Measurements from ENCODE around the gene NPR1.
"Not testable (repeated sequence)": the region's sequence is repeated elsewhere in the genome, so short reads cannot be mapped to it uniquely, and the experiment has no call there.

Gene NPR1

DNA sequence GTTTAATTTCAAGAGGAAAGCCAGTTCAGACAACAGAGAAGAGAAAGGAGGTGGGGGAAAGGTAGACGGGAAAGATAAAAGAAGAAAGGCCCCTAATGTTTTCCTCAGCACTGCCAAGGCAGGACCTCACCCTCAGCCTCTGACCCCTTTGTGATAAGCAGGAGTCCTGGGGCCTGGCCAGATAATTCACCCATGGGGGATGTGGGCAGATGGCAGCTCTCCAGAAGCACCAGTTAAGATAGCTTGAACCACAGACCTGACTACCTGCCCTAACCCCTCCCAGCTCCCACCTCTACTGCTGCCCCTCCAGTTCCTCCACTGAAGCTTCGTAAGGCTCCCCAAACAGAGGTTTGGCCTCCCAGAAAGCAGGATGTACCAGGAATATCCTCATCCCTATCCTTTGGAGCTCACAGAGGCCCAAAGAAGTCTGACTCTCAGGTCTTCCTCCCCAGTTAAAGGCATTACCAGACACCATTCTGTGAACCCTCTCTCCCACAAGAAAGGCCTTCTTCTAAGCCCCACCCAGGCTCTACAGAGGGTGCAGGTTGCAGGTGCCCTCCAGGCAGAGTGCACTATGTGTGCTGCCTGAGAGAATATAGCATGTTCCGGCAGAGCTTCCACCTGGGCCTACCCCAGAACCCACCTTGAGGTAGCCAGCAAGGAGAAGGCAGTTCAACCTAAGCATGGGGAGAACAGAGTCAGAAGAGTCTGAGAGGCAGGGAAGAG is 29.2 kb upstream of the NPR1 start:
- in situ Hi-C loops (cut with HindIII; ENCODE audit: low sequenced_read_pairs): no loop called here

DNA sequence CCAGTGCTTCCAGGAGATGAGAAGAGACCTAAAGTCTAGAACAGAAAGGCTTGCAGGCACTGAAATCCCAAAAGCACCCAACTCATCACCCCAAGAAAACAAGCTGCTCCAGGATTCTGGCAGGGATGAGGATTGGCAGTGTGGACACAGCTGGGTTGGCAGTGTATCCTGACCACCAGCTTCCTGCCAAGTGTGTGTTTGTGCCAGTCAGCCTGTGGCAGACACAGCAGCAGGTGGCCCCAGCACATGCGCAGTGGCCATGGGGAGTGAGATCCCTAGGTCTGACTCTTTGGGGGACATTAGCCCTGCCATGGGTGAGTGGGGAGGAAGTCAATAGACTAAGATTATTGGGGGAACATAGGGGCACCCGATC is 28.6 kb upstream of the NPR1 start:
- in situ Hi-C loops (cut with HindIII; ENCODE audit: low sequenced_read_pairs): no loop called here

DNA sequence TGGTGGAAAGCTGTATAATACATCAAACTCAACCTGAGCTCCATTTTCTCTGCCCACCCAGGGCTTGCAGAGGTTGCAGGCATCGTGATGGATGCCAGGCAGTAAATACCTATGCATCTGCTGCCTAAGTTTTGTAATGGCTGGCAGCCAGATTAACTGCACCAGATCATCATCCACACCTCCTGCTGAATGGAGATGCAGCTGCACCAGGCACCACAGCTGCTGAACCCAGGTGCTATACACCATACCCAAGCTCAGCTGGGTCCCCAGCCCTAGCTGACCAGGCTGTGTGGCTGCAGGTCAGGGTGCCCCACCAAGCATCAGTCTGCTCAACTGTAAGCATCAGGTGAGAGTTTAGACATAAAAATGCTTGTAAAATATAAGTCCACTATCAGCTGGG is 26.7 kb upstream of the NPR1 start:
- in situ Hi-C loops (cut with HindIII; ENCODE audit: low sequenced_read_pairs): no loop called here

DNA sequence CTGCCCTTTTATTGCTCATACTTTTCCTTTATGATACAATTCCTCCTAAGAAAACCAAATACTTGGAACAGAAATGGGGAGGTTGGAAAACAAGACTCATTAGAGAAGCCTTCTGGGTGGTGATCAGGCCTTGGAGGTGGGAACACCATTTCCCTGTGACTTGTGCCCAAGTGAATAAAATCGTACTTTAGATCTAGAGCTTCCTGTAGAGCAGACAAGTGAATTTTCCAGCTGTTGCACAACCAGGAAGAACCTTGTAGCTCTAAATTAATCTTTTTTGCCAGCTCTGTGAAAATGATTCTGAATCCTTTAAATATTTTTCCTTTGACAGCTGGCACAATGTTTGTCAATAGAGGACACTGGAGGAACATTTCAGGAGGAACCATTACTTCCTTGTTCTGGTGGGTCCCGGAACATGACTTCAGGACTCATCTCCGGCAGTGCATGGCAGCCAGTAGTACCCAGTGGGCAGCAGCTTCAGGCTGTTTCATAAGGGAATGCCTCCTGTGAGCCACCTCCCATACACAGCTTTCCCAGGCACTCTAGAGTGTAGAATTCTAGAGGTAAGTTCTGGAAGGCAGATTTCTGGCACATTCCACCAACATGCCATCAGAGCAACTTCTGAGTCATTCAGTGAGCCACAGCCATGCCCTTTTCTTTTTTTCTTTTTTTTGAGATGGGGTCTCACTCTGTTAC is 25.5 kb upstream of the NPR1 start:
- in situ Hi-C loops (cut with HindIII; ENCODE audit: low sequenced_read_pairs): no loop called here

DNA sequence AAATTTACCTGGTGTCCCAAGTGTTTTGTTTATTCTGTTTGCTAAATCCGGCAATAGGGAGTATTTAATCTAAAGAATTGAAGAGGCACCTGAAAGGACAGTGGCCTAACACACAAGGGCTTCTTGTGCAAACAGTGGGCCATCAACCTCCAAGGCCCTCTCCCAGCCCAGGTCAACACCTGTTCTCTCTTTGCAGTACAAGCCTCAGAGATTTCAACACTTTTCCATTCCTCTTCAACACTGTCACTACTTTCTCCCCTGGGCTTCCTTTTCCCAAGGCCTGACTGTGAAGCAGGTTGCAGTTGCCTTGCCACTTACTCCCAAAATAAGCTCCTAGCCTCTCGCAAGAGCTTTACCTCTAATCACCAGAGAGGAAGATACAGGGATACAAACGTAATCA is 23.2 kb upstream of the NPR1 start:
- in situ Hi-C loops (cut with HindIII; ENCODE audit: low sequenced_read_pairs): no loop called here

DNA sequence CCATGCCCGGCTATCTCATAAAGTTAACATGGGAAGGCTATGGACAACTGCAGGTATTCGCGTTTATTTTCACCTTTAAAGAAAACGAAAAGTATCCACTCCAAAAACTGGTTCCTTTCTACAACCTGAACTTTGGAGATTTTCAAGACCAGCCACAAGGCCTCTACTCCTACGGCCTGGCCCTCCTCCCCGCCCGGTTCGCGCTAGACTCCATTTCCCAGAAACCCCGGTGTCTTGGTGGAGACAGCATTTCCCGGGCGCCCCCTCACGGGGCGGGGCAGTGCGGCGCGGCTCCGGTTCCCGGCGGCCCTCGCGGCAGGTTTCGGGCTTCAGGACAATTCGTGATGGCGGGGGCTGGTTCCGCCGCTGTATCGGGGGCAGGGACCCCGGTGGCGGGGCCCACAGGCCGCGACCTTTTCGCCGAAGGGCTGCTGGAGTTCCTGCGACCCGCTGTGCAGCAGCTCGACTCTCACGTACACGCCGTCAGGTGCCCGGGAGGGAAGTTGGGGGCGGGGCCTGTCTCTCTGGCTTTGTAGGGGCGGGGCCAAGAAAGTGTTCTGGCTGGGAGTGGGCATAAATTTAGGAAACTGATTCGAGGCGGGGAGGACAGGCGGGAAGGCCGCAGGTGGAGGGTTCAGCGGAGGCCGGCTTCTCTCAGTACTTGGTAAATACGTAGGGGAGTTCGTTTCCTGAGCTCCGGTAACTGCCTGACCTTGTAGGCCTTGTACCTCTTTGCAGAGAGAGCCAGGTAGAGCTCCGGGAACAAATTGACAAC is 19.9 kb upstream of the NPR1 start, which contains the start of gene SNAPIN:
SNAPIN (plus strand) TSS at position 304 of the 775 bp plus-strand sequence; CDS start at position 345, 41 bp downstream.
- in situ Hi-C loops (cut with HindIII; ENCODE audit: low sequenced_read_pairs): no loop called here

DNA sequence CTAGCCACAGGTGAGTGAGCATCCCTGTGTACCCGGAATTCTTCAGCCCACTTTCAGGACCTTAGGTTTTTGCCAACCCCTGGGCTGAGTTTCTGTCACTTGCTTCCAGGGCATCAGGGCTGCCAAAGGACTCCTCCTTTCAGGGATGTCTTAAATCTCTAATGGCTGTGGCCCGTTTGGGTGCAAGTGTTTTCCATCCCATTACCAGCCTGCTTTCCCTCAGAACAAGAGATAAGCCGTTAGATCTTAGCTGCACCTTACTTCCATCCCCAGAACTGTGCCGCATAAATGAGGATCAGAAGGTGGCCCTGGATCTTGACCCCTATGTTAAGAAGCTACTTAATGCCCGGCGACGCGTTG is 19.3 kb upstream of the NPR1 start:
- in situ Hi-C loops (cut with HindIII; ENCODE audit: low sequenced_read_pairs): no loop called here

DNA sequence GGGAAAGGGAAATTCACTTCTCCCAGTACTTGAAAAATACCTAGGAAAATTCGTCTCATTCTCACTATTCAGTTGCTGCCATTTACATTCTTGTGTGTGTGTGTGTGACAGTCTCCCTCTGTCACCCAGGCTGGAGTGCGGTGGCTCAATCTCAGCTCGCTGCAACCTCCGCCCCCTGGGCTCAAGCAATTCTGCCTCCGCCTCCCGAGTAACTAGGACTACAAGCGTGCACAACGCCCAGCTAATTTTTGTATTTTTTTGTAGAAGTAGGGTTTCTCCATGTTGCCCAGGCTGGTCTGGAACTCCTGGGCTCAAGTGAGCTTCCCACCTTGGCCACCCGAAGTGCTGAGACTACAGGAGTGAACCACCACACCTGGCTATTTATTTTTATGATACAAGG is 18.8 kb upstream of the NPR1 start:
- in situ Hi-C loops (cut with HindIII; ENCODE audit: low sequenced_read_pairs): no loop called here

DNA sequence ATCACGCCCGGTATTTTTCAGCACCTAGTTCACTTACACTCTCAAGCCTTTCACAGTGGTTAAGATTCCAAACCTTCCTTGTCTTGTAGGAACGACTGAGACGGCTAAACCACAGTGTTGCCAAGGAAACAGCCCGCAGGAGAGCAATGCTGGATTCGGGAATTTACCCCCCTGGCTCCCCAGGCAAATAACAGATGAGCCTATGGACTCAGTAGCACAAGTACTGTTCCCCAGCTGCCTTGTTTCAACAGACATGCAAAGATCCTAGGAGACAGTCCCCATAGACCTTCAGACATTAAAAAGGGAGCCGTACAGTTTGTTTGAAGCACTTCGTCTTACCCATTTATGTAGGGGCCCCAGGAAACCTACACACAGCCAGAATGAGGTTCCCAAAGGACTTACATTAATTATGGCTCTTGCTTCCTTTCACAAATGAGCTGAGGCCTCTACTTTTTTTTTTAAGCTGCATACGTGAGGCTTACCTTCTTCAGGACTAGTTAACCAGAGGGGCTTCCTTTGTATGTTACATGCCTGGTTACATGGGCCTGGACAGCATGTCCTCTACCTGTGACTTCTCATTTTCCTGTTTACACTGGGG is 17.3 kb upstream of the NPR1 start:
- in situ Hi-C loops (cut with HindIII; ENCODE audit: low sequenced_read_pairs): no loop called here

DNA sequence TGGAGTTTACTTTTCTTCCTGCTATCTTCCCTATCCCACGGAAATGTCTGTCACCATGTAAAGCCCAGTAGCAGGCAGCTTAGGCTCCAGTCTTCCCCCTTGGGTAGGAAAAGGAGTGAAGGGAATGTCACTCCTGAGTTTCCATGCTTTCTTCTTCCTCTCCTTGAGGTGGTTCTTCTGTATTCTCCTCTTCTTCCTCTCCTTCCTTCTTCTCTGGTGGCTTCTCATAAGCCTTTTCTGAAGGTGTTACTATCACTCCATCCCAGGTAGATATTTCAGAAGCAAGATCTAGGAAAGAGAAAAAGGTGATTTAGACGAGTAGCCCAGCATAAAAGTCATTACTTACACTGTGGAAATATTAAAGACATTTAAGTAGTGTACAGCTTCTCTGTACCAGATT is 16.2 kb upstream of the NPR1 start:
- in situ Hi-C loops (cut with HindIII; ENCODE audit: low sequenced_read_pairs): no loop called here

DNA sequence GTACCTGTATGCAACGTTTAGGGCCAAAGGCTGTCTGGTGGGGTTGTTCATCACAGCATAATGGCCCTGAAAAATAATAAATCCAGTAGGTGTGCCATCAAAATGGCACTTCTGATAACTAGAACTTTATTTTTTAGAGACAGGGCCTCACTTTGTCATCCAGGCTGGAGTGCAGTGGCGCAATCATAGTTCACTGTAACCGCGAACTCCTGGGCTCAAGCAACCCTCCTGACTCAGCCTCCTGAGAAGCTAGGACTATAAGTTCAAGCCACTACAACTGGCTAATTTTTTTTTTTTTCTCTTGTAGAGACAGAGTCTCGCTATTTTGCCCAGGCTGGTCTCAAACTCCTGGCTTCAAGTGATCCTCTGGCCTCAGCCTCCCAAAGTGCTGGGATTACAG is 15.3 kb upstream of the NPR1 start:
- in situ Hi-C loops (cut with HindIII; ENCODE audit: low sequenced_read_pairs): no loop called here

DNA sequence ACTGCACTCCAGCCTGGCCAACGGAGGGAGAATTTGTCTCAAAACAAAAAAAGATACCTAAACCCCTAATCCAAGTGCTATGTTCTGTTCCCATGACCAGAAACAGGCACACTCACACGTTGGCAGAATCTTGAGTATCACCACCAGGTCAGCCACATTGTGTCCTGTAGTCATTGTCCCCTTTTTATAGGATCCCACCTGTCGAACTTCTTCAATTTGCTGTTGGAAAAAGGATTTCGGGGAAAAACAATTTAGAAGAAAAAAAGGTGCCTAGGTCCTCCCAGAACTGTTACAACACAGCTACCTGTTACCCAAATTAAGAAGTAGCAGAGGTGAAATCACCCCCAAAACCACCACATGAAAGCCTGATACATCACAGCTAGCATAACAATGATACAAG is 11.0 kb upstream of the NPR1 start:
- in situ Hi-C loops (cut with HindIII; ENCODE audit: low sequenced_read_pairs): no loop called here

DNA sequence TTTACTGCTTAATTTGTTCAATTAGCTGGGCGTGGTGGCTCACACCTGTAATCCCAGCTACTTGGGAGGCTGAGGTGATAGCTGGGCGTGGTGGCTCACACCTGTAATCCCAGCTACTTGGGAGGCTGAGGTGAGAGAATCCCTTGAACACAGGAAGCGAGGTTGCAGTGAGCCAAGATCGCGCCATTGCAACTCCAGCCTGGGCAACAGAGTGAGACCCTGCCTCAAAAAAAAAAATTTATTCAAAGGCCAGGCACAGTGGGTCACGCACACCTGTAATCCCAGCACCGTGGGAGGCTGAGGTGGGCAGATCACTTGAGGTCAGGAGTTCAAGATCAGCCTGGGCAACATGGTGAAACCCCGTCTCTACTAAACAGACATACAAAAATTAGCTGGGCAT is 9.8 kb upstream of the NPR1 start:
- in situ Hi-C loops (cut with HindIII; ENCODE audit: low sequenced_read_pairs): not testable (repeated sequence)

DNA sequence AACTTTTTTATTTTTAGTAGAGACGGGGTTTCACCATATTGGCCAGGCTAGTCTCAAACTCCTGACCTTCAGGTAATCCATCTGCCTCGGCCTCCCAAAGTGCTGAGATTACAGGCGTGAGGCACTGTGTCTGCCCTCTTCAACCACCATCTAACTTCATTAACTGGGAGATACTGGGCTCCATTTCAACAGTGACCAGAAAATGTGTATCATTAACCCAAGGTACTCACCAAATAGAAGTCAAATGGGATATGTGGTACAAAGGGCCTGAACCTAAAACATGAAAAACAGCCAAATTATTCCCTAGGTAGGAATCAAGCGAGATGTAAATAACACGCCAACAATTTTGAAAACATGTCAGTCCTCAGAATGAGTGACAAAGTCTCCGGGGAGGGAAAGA is 8.9 kb upstream of the NPR1 start:
- in situ Hi-C loops (cut with HindIII; ENCODE audit: low sequenced_read_pairs): no loop called here

DNA sequence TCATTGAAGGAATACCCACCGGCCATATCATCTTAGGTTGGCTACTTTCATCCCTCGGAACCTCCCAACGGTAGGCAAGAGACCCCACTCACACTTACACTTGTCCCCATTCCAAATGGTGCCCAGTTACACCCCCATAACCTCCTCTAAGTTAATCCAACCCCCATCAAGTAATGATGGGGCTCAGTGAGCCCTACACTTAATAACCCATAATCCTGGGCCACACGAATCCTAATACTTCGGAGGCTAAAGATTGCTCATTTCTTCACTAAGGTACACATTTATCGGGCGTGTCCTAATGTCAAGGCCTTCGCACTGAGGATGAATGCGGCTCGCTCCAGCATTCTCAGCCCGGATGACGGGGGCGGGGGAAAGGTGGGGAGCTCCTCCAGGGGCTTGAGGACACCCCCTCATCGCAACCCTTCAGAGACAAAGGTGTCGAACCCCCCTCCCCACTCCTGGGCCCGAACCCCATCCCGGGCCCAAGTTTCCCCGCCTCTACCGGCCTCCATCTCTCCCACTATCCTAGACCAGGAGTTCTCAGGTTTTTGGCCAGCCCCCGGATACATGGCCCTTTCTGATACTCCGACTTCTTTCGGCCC is 8.1 kb upstream of the NPR1 start:
- in situ Hi-C loops (cut with HindIII; ENCODE audit: low sequenced_read_pairs): no loop called here

DNA sequence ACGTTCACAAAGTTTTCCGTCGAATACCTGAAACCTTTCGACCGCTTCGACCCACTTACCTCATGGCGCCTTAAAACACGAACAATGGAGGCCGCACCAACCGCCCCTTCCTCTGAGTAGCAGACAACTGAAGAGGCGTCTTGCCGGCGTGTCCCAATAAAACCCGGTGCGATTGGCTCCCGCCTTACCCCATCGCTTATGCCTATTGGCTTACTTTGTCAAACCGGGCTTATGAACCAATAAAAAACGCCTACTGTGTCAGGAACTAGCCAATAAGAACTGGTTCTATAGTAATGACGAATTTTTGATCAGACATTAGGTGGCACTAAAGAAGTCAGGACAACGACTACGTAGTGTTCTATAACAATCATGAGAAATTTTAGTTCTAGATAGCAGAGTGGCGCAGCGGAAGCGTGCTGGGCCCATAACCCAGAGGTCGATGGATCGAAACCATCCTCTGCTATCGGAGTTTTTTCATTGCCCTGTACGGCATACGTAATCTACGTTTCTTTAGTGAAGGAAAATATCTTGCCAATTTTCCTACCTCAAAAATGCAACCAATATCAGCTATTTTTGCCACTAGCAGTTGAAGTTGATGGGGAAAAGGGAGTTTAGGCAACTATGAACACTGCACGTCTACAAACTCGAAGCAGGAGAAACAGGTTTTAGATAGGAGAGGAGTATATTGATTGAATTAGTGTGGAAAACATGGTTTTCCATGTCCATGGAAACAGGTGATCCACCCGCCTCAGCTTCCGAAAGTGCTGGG is 7.4 kb upstream of the NPR1 start, which contains the start of gene ILF2:
ILF2 (minus strand) TSS at position 135 of the 769 bp plus-strand sequence; CDS start at position 64, 71 bp downstream.
- in situ Hi-C loops (cut with HindIII; ENCODE audit: low sequenced_read_pairs): no loop called here

DNA sequence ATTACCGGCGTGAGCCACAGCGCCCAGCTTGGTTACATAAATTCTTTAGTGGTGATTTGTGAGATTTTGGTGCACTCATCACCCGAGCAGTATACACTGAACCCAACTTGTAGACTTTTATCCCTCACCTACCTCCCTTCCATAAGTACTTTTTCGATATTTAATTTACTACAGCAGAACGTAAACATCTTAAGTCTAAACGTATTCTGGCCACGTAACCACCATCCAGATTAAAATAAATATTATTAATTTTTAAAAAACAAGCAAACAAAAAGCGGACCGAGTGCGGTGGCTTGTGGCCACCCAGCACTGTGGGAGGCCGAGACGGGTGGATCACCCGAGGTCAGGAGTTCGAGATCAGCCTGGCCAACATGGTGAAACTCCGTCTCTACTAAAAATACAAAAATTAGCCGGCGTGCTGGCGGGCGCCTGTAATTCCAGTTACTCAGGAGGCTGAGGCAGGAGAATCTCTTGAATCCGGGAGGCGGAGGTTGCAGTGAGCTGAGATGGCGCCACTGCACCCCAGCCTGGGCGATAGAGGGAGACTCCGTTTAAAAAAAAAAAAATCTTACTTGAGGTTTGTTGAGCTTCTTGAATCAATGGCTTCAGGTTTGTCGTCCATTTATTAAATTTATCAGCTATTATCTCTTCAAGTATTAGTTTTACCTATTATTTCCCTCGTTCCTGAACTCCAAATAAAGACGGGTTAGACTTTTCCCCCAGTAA is 6.7 kb upstream of the NPR1 start:
- in situ Hi-C loops (cut with HindIII; ENCODE audit: low sequenced_read_pairs): not testable (repeated sequence)

DNA sequence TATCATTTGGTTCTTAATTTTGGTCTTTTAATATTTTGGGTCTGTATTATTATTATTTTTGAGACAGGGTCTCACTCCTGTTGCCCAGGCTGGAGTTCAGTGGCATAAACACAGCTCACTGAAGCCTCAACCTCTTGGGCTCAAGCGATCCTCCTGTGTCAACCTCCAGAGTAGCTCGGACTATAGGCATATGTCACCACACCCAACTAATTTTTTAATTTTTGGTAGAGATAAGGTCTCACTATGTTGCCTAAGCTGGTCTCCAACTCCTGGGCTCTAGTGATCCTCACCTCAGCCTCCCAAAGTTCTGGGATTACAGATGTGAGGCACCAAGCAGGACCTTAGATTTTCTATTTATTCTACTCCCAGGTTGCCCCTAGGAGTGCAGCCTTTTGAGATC is 5.0 kb upstream of the NPR1 start:
- in situ Hi-C loops (cut with HindIII; ENCODE audit: low sequenced_read_pairs): no loop called here

DNA sequence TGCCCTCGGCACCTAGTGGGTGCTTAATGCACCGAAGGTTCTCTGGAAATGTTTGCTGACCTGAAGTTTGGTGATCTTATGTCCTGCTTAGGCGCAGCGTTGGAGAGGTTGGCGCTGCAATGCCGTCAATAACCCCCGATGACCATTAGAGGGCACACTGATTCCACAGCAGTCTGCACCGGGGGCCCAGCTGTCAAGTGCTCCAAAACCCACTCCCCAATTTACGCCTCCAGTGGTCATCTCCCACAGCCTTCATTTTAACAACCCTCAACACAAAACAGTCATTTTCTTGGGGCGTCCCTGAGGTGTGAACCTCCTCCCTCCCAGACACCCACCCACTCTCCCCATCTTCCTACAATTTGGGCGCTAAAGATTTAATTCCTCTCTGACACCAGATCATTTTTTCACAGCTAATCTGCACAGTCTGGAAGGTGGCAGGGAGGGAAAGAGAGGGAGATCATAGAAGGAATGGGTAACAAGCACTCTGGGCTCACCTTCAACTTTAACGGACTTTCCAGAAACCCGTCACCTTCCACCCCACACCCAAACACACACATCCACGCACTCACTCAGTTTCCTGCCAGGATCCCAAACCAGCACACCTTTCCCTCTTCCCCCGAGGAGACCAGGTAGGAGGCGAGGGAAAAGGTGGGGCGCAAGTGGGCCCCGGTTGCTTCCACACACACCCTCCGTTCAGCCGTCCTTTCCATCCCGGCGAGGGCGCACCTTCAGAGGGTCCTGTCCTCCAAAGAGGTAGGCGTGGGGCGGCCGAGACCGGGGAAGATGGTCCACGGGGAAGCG is 570 bp upstream of the NPR1 start:
- in situ Hi-C loops (cut with HindIII; ENCODE audit: low sequenced_read_pairs): no loop called here
